HG03457 (cell line): ENCODE measurements around the gene DLG1.

Source experiments
- ATAC-seq: cut with Tn5 transposase; IDR thresholded peaks from one replicate; pipeline ENCODE4 v1.9.1; 2021; ENCODE audit warnings: moderate number of reproducible peaks; ENCODE audit not compliant: unreplicated experiment

The DLG1 gene

DNA sequence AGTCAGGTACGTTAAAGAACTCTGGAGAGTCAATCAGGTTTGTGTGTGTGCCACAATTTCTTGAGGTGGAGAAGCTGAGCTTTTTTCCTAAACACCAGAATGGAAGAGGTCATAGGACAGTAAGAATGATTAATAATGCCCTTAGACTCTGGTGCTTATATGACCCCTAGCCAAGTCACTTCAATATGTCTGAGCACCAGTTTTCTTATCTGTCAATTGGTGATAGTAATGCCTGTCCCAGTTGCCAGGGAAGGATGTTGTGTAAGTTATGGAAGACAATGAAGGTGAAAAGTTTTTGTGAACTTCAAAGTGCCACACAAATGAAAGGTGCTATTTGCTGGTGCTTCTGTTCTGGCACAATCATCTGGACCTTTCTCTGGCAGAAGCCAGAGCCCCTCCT, 22.2 kb upstream of the DLG1 start:
- no peak for ATAC-seq

DNA sequence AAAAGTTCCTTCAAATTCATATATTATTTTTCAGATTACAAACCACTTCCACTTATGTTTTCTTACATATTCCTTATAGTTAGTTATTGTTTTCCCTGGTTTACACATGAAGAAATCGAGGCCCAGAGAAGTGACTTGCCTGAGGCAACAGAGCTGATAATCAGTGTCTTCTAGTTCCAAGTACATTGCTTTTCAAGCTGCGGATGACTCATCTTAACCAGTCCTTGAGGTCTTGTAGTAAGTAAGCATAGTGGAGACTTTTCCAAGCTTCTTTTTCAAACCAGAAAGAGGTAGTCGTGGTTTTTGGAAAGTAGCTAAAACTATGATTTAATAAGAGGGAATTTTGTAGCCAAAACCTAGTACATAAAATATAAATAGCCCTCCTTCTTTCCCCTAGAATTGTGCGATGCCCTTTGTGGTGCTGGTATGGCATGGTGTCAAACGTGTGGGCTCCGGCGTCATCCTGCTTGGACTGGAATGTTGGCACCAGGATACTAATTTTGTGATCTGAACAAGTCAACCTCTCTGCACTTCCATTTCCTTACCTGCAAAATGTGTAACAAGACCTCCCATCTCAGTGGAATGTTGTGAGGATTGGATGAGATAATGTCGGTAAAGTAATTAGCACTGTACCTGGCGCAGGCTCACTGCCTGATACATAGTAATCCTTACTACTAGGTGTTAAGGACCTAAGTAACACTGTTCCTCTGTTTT, 19.0 kb upstream of the DLG1 start:
- no peak for ATAC-seq

DNA sequence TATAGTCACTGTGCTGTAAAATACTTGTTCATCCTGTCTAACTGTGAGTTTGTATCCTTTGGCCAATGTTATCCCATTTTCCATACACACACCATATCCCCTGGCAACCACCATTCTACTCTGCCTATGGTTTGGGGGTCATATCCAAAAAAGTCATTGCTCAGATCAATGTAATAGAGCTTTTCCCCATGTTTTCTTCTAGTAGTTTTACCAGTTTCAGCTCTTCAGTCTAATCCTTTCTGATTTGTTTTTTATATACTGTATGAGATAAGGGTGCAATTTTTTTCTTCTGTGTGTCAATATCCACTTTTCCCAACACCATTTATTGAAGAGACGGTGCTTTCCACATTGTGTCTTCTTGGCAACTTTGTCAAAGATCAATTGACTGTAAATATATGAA, 14.0 kb upstream of the DLG1 start:
- ATAC-seq = no peak

DNA sequence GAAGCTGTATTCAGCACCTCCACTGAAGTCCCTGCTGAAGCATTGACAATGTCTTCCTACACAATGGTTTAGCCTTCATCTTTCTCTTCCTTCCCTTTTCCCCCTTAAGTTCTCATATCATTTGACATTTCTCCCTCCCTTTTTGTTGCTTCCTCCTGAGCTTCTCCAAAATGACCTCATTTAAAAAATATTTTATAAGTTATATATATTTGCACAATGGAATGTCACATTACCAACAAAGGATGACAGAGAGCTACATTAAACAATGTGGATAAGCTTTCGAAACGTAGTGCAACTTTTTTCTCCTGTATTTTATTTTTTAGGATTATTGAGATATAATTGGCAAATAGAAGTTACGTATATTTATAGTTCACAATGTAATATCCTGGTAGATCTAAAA, 13.2 kb upstream of the DLG1 start:
- no peak for ATAC-seq

DNA sequence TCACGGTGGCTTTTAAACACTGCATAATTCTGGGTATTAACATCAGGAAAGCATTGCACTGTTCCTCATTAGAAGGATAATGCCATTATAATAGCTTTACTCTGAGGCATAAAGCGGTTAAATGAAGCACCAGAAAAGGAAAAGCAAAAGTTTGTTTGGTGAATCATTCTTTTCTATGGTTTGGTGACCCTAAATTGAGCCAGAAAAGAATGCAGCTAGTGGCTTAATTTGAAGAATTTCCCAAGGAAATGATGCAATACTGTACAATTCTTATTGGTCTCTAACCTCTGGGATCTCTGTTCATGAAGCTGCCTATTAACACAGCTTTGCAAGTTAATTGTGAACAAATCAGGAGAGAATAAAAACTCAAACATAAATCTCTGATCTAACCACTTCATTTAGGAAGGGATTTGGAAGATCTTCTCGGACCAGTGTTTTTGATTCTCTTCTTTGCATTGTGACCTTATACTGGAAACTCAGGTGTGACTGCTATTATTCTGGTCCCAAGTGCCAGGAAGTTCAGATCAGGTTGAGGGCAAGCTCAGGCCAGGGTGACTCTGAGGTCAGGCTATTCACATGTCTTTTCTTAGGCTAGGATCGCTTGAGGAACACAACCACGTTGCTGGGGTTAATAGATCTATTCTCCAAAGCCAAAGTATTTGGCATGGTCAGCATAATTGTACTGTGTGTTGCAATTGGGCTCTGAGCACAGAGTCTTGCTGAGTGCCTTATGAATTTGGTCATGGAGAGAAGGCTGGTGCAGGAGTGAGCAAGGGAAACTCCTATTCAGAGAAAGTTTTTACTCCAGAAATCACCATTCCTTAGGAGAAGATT, 11.3 kb upstream of the DLG1 start:
- no peak for ATAC-seq

DNA sequence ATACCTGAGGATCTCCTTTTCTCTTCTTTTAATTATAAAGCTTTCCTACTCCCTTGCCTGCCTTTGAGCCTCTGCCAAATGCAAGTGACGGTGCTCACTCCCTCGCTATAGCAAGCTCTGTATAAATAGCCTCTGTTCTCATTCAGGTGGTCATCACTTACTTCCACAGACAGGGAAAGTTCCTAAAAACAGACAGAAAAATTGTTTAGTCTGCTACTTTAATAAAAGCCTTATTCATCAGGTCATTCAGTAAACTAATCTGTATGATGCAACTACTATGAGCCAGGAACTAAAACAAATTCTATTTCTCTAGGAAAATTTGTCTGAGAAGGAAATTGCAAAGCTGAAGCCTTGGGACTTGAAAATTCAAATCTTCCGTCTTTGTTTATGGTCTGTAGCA, 10.2 kb upstream of the DLG1 start:
- no peak for ATAC-seq

DNA sequence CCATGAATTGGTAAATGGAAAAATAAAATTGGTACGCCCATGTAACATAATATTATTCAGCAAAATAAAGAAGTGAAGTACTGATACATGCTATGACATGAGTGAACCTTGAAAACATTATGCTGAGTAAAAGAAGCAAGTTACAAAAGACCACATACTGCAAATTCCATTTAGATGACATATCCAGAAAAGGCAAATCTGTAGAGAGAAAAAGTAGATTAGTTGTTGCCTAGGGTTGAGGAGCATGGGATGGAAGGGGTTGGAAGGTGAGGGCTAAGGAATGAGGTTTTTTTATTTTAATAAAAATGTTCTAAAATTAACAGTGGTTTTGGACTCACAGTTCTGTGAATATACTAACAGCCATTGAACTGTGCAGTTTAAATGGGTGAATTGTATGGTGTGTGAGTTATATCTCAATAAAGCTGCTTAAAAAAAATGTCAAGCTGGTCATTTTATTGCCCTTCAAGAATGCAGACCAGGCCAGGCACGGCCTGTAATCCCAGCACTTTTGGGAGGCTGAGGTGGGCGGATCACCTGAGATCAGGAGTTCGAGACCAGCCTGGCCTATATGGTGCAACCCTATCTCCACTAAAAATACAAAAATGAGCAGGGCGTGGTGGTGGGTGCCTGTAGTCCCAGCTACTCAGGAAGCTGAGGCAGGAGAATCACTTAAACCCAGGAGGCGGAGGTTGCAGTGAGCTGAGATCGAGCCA, 8.1 kb upstream of the DLG1 start:
- ATAC-seq = no peak

DNA sequence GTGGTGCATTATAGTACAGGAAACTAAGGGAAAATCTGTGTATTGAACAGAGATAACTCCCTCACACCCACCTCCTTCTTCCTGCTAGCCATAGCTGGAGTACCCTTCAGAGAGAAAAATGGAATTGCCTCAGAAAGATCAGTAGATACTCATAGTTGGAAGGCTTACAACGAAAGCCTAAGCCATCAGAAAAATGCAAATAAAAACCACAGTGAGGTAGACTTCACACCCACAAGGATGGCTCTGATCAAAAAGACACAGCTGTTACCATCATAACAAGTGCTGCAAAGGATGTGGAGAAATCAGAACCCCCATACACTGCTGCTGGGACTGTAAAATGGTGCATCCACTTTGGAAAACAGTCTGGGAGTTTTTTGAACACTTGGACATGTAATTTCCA, 7.4 kb upstream of the DLG1 start:
- no peak for ATAC-seq

DNA sequence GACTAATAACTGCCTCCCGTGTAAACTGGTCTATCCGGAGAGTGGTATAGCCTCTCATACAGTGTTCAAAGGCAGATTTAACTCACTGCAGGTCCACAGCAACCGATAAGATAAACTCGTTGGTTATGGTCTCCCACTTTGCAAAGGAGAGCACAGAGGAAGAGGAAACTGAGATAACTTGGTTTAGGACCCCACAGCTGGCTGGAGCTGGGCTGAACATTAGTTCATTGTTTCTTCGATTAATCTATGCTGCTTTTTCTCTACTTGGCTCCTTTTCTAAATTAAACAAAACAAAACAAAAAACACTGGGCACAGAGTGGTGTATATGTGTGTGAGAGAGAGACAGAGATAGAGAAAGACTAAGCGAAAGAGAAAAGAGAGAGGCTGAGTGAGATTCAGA, 5.0 kb upstream of the DLG1 start:
- ATAC-seq = no peak

DNA sequence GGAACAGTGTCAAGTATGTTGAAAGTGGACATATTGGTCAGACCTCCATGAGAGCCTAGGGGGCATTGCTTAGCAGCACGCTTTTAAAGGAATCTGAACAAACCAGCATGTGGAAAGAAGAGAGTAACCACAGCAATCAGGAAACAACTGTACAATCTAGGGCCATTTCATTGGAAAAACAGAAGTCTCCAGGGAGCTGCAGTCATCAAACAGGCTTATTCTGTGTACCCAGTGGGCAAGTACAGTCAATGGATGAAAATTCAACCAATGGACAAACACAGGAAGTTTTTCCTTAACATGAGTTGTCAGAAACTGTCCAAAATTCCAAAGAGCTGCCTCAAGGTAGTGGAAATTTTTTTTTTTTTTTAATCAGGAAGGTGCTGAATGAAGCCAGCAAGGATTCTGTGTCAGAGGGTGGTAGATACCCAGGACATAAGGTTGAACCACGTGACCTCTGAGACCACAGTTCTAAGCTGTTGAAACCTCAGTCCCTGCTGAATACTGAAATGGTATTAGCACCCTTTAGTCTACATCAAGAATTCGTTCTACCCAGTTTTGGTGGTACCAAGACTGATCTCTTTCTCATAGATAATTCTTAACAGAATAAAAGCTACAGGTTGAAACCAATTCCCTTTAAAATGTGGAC, 4.4 kb upstream of the DLG1 start:
- no peak for ATAC-seq

DNA sequence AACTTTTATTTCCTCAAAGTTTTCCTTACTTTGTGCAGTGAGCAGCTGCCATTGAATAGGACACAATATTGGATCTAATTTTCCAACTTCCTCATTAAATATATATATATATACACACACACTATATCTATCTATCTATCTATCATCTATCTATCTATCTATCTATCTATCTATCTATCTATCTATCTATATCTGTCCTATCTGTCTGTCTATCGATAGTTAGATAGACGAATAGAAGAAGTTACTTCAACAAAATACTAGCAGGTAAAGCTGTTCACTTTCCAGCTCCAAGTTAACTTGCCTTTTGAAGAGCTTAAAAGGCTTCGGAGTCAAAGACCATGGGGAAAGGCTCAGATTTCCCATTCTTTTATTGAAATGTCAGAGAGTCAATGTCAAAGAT, 3.6 kb upstream of the DLG1 start:
- no peak for ATAC-seq

DNA sequence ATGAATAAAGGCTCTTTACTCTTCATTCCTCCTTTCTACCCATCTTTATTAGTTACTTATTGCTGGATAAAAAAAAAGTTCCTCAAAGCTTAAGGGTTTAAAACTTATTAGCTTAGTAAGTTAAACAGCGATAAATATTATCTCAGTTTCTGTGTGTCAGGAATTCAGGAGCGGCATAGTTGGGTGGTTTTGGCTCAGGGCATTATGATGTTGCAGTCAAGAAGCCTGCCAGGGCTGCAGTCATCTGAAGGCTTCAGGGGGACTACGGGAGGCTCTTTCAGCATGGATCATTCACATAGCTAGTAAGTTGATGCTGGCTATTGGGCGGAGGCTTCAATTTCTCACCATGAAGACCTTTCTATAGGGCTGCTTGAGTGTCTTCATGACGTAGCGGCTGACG, 1.9 kb upstream of the DLG1 start:
- no peak for ATAC-seq

DNA sequence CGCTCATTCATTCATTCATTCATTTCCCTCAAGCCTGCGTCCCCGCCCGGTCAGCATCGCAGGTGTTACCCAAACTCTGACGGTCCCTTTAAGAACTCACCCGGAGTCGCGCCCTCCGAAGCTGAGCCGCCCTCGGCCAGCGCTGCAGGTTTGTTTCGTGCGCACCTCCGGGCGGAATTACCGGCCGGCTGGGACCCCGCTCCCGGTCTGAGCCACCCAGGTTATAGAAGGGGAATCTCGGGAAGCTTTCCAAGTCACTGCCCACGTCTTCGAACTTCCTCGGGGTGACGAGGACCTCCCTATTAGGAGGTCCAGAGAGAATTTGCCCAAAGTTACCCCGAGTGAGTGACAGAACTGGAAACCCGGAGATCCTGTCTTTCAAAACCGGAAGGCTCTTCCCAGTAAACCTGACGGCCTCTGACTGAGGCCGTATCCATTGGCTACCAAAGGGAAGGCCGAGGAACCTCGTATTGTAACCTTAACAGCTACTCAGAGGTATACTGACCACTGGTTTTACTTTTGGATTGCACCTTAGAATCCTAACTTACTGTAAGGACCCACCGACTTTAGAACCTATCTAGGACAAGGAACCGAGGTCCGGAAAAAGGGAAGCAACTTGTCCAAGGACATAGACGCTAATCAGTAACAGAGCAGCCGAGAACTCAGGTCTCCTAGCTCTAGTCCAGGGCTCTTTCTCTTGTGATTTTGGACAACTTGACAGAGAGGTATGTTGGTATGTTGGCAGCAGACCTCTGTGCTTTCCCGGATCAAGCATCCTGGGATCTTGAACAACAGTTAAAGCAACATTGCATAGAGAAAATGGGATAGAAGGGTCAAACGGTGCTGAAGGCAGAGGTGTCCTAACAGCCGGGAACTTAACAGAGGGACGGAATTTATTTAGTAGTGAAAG, 788 bp upstream of the DLG1 start:
- no peak for ATAC-seq

DNA sequence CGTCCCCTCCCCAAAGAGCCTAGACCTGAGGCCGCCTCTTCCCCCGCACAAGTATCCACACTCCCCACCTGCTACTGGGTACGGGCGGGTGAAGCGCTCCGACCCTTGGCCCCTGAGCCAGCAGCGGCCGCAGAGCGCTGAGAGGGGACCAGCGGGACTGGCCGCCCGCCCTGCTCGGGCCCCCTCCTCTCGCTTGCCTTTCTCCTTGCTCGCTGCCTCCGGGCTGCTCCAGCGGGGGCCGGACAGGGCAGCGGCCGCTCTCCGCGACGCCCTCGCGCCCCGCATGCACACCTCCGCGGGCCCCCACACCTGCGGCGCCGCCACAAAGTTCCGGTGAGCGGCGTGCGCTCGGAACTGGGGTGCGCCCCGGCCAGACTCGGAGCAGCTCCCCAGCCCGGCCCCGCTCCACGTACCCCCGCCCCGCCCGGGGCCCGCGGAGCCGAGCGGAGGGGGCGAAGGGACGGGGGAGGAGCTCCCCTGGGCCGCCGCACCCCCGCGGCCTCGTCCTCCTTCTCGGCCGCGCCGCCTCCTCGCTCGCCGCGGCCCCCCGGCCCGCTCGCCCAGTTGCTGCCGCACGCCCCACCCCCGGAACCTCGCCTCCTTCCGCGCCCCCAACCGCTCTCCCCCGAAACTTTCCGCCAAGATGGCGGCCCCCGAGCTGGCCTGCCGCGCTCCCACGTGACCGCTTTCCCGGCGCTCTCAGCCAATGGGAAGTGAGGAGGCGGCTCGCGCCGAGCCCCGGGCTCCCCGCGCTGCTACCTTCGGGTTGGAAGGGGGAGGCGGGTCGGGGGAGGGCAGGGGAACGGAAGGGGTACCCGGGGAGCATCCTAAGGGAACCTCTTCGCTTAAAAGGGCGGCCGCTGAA, 704 bp downstream of the DLG1 start:
- ATAC-seq = peak; percentile 59

DNA sequence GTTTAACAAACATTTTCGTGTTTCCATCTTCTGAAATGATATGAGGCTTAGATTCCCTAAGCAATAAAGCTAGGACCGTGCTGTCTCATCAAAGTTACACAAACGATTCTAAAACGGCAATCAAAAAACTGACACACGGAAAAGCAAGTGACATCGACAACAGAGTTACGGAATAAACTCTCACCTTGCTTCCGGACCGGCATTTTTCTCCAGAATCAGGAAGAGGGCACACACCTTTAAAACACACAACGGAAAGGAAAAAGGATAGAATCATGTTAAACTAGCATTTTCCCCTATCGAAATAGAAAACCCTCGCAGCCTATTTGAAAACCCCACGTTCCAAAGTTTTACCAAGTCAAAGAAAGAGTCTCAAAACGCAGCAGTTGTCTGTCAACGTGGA, 1.4 kb downstream of the DLG1 start:
- no peak for ATAC-seq

DNA sequence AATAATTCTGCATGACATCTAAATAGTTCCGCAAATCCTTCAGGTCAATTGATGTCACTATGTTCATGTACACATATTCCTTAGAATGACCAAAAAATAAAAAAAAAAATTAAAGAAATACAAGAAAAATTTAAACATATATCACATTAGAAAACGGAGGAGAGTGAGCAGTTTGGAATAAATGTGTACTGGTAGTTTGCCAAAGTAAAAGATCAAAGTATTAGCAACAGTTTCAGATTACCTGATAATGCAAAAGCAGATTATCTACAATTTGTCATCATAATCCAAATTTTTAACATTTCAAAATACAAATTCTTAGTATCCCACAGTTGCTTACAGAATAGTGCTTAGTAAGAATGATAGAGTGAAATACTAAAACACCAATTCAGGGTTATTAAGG, 1.9 kb downstream of the DLG1 start:
- ATAC-seq = no peak

DNA sequence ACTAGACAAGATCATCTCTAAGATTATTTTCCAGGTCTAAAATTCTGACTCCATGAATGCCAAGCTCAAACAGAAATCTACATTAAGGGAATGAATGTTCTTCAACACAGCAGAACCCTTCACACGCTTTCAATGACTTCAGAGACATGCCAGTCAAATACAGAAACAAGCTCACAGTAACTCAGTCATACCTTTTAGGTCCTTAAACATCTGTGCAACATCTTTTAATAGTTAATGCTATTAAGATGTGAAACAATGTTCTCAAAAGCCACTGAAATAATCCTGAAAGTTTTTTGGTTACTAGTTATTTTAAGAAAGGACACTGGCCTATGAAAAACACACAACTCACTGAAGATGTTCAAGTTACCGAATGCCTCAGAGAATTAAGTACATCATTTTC, 2.5 kb downstream of the DLG1 start:
- no peak for ATAC-seq

DNA sequence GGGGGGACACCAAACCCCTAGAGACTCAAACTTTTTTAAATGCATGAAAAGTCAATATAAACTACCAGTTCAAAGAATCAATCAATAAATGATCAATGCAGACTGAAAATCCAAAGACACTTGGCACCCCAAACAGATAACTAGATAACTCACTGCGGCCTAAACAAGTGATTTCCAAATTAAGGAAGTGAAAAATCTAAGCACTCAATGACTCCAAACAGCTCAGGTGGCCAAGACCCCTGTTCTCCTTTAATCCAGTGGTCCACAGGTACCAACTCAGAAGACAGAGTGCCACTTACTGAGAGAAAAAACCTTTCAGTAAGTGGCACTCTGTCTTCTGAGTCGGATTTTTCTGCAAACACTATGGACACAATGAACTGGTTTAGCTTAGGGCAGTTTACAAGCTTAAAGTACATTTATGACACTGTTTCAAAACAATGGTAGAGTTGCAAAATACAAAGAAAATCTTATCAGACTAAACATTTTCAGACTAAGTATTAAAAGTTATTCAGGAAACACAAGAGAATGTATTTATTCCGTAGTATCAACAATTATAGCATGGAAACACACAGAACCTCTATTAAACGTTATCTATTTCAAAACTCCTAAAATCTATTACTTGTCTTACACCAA, 4.7 kb downstream of the DLG1 start:
- ATAC-seq = no peak

DNA sequence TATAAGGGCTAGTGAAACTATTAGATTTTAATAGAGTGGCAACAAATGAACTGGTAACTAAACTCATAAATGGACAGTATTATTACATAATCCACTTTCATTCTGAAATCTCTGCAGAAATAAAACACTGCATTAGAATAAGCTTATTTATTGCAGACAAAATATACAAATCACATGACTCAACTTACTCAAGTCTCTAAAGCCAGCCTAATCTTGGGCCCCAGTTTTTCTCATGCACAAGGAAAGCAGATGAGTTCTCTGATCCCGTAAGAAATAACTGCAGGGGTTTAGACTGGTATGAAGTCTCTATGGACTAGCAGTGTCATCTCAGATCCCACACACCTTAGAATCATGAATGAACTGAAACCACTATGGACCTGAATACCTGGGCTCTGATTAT, 5.8 kb downstream of the DLG1 start:
- no peak for ATAC-seq
